B cell (primary cell): ENCODE measurements around the gene SPOCK1. TPM values are rescaled to one million over a fixed set of nuclear protein-coding genes. Genes with fewer than 3 reads are reported as not detected.

Experiments
- ATAC-seq: fragments of 200-7000 bp; cut with Tn5 transposase; one replicate; pipeline ENCODE4 v1.10.0; 2021; ENCODE audit warnings: low read depth, mild to moderate bottlenecking, moderate number of reproducible peaks, moderate library complexity
- CTCF ChIA-PET: fragments of 350-600 bp; sonication (Branson Sonifier 250); formaldehyde crosslinking; loops from one replicate; lab custom pipeline; 2021; ENCODE audit warnings: antibody characterized with exemption, inconsistent platforms; lab: Charles Lee
- POLR2A ChIA-PET: fragments of 350-600 bp; sonication (Branson Sonifier 250); formaldehyde crosslinking; loops from one replicate; lab custom pipeline; 2021; ENCODE audit warnings: antibody characterized with exemption; lab: Charles Lee
- DNase-seq: peaks from one replicate; pipeline ENCODE4 v3.0.0; 2013
- H2AFZ ChIP-seq: 2 replicates; pipeline ENCODE4 v1.6.1; 2012; ENCODE audit warnings: mild to moderate bottlenecking, low read depth, low read length; ENCODE audit not compliant: insufficient read depth, poor library complexity, severe bottlenecking
- H3K27ac ChIP-seq, 2 donors: 1 replicate in 1 of 2; 2 replicates in 1 of 2; pipeline ENCODE4 v1.5.1; 2012 to 2013; ENCODE audit warnings: low read length in 2 of 2, mild to moderate bottlenecking in 2 of 2, moderate library complexity in 1 of 2
- H3K27me3 ChIP-seq, 4 experiments: fragments of 200-600 bp in 1 of 4; sonication (generic) in 1 of 4; replicated peaks in 1 of 4; 1 replicate in 2 of 4; 2 replicates in 2 of 4; pipeline versions ENCODE4 v1.6.1 to v1.7.0; 2013 to 2016; ENCODE audit warnings: low read length in 3 of 4, mild to moderate bottlenecking in 2 of 4, mixed read lengths in 1 of 4, moderate library complexity in 1 of 4; ENCODE audit not compliant: insufficient read depth in 4 of 4, control insufficient read depth in 3 of 4; ENCODE audit errors: control extremely low read depth in 1 of 4
- H3K36me3 ChIP-seq, 2 experiments: replicated peaks in 1 of 2; 1 replicate in 1 of 2; 2 replicates in 1 of 2; pipeline versions ENCODE4 v1.6.1 to v1.7.1; 2013; ENCODE audit warnings: low read length in 1 of 2; ENCODE audit not compliant: insufficient read depth in 2 of 2, control insufficient read depth in 1 of 2; ENCODE audit errors: control extremely low read depth in 1 of 2, extremely low read depth in 1 of 2
- H3K4me1 ChIP-seq, 2 donors: fragments of 200-600 bp in 1 of 2; sonication (generic) in 1 of 2; 1 replicate in 1 of 2; 2 replicates in 1 of 2; pipeline versions ENCODE4 v1.5.1 to v1.6.1; 2013 to 2017; ENCODE audit warnings: low read length in 2 of 2; ENCODE audit not compliant: control insufficient read depth in 2 of 2, insufficient read depth in 2 of 2
- H3K4me2 ChIP-seq: replicated peaks from 2 replicates; pipeline ENCODE3; 2012; ENCODE audit warnings: mild to moderate bottlenecking, low read depth, low read length; ENCODE audit not compliant: poor library complexity, severe bottlenecking
- H3K4me3 ChIP-seq, 5 experiments: fragments of 200-600 bp in 1 of 5; sonication (generic) in 1 of 5; 1 replicate in 3 of 5; 2 replicates in 2 of 5; pipeline versions ENCODE4 v1.5.1 to v1.7.0; 2011 to 2016; ENCODE audit warnings: low read length in 4 of 5, mild to moderate bottlenecking in 4 of 5, low read depth in 2 of 5, control low read depth in 1 of 5, moderate library complexity in 1 of 5; ENCODE audit not compliant: insufficient read depth in 1 of 5; ENCODE audit errors: control extremely low read depth in 1 of 5, extremely low read depth in 1 of 5
- H3K79me2 ChIP-seq: fragments of 200-600 bp; sonication (generic); one replicate; pipeline ENCODE4 v1.6.0; 2016; ENCODE audit warnings: low read length; ENCODE audit not compliant: control insufficient read depth, insufficient read depth
- H3K9ac ChIP-seq: fragments of 200-600 bp; sonication (generic); 2 replicates; pipeline ENCODE4 v1.6.1; 2017; ENCODE audit warnings: mild to moderate bottlenecking, low read length, moderate library complexity
- H3K9me3 ChIP-seq, 3 donors: one replicate each; pipeline versions ENCODE4 v1.6.1 to v1.7.1; 2013; ENCODE audit warnings: low read length in 2 of 3; ENCODE audit not compliant: control insufficient read depth in 2 of 3, insufficient read depth in 1 of 3; ENCODE audit errors: control extremely low read depth in 1 of 3
- H4K20me1 ChIP-seq: 2 replicates; pipeline ENCODE4 v1.6.0; 2012; ENCODE audit warnings: mild to moderate bottlenecking, low read length; ENCODE audit not compliant: insufficient read depth, control insufficient read depth, poor library complexity, severe bottlenecking
- H3K27ac Mint-ChIP-seq: one replicate; pipeline ENCODE4 v1.8.0; 2021; ENCODE audit warnings: mixed read lengths
- H3K27me3 Mint-ChIP-seq: one replicate; pipeline ENCODE4 v1.8.0; 2021; ENCODE audit warnings: mixed read lengths
- H3K4me1 Mint-ChIP-seq: one replicate; pipeline ENCODE4 v1.8.0; 2021; ENCODE audit warnings: mixed read lengths
- H3K4me3 Mint-ChIP-seq: one replicate; pipeline ENCODE4 v1.8.0; 2021; ENCODE audit warnings: mixed read lengths
- H3K9me3 Mint-ChIP-seq: one replicate; pipeline ENCODE4 v1.8.0; 2022; ENCODE audit warnings: mixed read lengths; ENCODE audit not compliant: insufficient read depth
- CTCF ChIP-seq: fragments of 200-600 bp; IDR thresholded peaks from one replicate; pipeline ENCODE4 v1.8.0; 2022; ENCODE audit warnings: antibody characterized with exemption, mild to moderate bottlenecking
- EZH2 ChIP-seq: IDR thresholded peaks from 2 replicates; pipeline ENCODE4 v1.6.1; 2012; ENCODE audit warnings: borderline replicate concordance, low read depth, mild to moderate bottlenecking, moderate library complexity, low read length; ENCODE audit not compliant: insufficient read depth, poor library complexity, severe bottlenecking
- WGBS: methylation state at CpG from one replicate; pipeline ENCODE4 v1.1.5; 2013; ENCODE audit warnings: missing lambda C conversion rate; ENCODE audit not compliant: insufficient coverage; 5-methylcytosine and 5-hydroxymethylcytosine counted together
- intact Hi-C: fragments of 100-400 bp; cut with micrococcal nuclease; formaldehyde crosslinking; loops from one replicate; pipeline ENCODE4 v1.10.0; 2022
- polyA plus RNA-seq: library from polyadenylated mRNA; depleted of rRNA; stranded (reverse); fragments of >200 nt; gene quantifications from 2 replicates; pipeline ENCODE4 v1.2.3, GENCODE V29; 2012
- total RNA-seq, 2 donors: library from RNA; stranded (reverse); fragments of 120-200 nt in 1 of 2; gene quantifications; 1 replicate in 1 of 2; 2 replicates in 1 of 2; pipeline versions ENCODE4 v1.2.3 to v1.2.4, GENCODE V29; 2013 to 2022

SPOCK1 gene
- total and polyA plus RNA-seq, 2 donors (not counting 1 experiment from before 2014, with no cell fraction given), result not detected

GRCh38 chr5:137367951-137368350, 131.2 kb downstream of the SPOCK1 start:
- WGBS, result 100% methylated on average over 1 of the region's 1 CpG
- ChIA-PET CTCF (no interaction called here), POLR2A (no interaction called here)
- Histone ChIP-seq H3K27ac (no peak overlapping the region), H3K36me3 (no peaks in the 10 kb centered on the region), H3K9ac (no peak overlapping the region), H3K79me2 (no peaks in the 10 kb centered on the region), H3K4me3 (no peak overlapping the region), H3K4me2 (no peak overlapping the region), H3K27me3 (no peaks in the 10 kb centered on the region), H2AFZ (no peak overlapping the region), H4K20me1 (no peaks in the 10 kb centered on the region), H3K4me1 (no peaks in the 10 kb centered on the region), H3K9me3 (no peaks in the 10 kb centered on the region)
- no peak overlapping the region for H3K4me3 Mint-ChIP-seq
- peaks cover 9% of the 10 kb centered on the region for H3K27me3 Mint-ChIP-seq
- DNase-seq, result no peak
- no peak overlapping the region for H3K27ac Mint-ChIP-seq
- H3K9me3 Mint-ChIP-seq, result no peaks in the 10 kb centered on the region
- H3K4me1 Mint-ChIP-seq, result no peaks in the 10 kb centered on the region
- intact Hi-C loops, result no loop called here
- TF ChIP-seq CTCF, result no peak
- no peak for TF ChIP-seq EZH2
- no peak for ATAC-seq

- H2AFZ ChIP-seq, result no peak overlapping the region
- H3K27ac ChIP-seq, result no peak overlapping the region
- no peak overlapping the region for H3K4me2 ChIP-seq
- peaks cover 10% of the 10 kb centered on the region for H3K27me3 Mint-ChIP-seq
- no peaks in the 10 kb centered on the region for H3K4me1 Mint-ChIP-seq
- DNase-seq (no peak), ATAC-seq (no peak)
- no peak overlapping the region for H3K9ac ChIP-seq
- H3K9me3 ChIP-seq, result no peaks in the 10 kb centered on the region
- H4K20me1 ChIP-seq, result no peaks in the 10 kb centered on the region
- H3K4me3 Mint-ChIP-seq, result no peak overlapping the region
- no peaks in the 10 kb centered on the region for H3K36me3 ChIP-seq
- ChIA-PET CTCF (no interaction called here), POLR2A (no interaction called here)
- no peak overlapping the region for H3K4me3 ChIP-seq
- no peaks in the 10 kb centered on the region for H3K4me1 ChIP-seq
- H3K27me3 ChIP-seq, result no peaks in the 10 kb centered on the region
- intact Hi-C loops, result no loop called here
- no peak overlapping the region for H3K27ac Mint-ChIP-seq
- 87% methylated on average over 3 of the region's 3 CpGs for WGBS
- H3K79me2 ChIP-seq, result no peaks in the 10 kb centered on the region
- TF ChIP-seq CTCF (no peak), EZH2 (no peak)
- H3K9me3 Mint-ChIP-seq, result no peaks in the 10 kb centered on the region
Measured at GRCh38 chr5:137366526-137366925, 132.6 kb downstream of the SPOCK1 start.
